NCI-H1092 (cell line): ENCODE results near the gene PAOX.

Experiments
- DNase-seq: peaks from one replicate; lab custom pipeline; 2025; lab: John Stamatoyannopoulos, UW

The PAOX gene

GRCh38 chr10:133350283-133350949, 28.6 kb upstream of the PAOX start:
- DNase-seq = no peak

GRCh38 chr10:133350950-133351329, 28.1 kb upstream of the PAOX start:
- no peak for DNase-seq

- no peak for DNase-seq
Measured at GRCh38 chr10:133351408-133352318, 27.4 kb upstream of the PAOX start.

GRCh38 chr10:133353202-133353959, 25.7 kb upstream of the PAOX start:
- DNase-seq = no peak

GRCh38 chr10:133353988-133354605, 25.0 kb upstream of the PAOX start:
- DNase-seq = no peak

- no peak for DNase-seq
Measured at GRCh38 chr10:133354672-133355240, 24.3 kb upstream of the PAOX start.

GRCh38 chr10:133355266-133355665, 23.8 kb upstream of the PAOX start:
- no peak for DNase-seq

- no peak for DNase-seq
Measured at GRCh38 chr10:133355991-133356390, 23.1 kb upstream of the PAOX start.

- no peak for DNase-seq
Measured at GRCh38 chr10:133356549-133357284, 22.3 kb upstream of the PAOX start.

- DNase-seq = no peak
Measured at GRCh38 chr10:133357285-133358161, 21.5 kb upstream of the PAOX start, which contains the start of gene FUOM. FUOM (minus strand) TSS chr10:133358019; CDS start chr10:133358007, 12 bp downstream.

- no peak for DNase-seq
Measured at GRCh38 chr10:133358162-133358924, 20.7 kb upstream of the PAOX start.

- no peak for DNase-seq
Measured at GRCh38 chr10:133358925-133359310, 20.1 kb upstream of the PAOX start.

GRCh38 chr10:133359554-133359971, 19.5 kb upstream of the PAOX start:
- DNase-seq = peak; percentile 39

GRCh38 chr10:133359972-133360610, 19.0 kb upstream of the PAOX start:
- DNase-seq = no peak

- DNase-seq = no peak
Measured at GRCh38 chr10:133361227-133361626, 17.8 kb upstream of the PAOX start.

- no peak for DNase-seq
Measured at GRCh38 chr10:133361773-133362441, 17.2 kb upstream of the PAOX start.

- DNase-seq = no peak
Measured at GRCh38 chr10:133362846-133363245, 16.2 kb upstream of the PAOX start.
